ENCODE measurements around the gene IER2.
"Not testable (repeated sequence)": the region's sequence is repeated elsewhere in the genome, so short reads cannot be mapped to it uniquely, and the experiment has no call there.

The IER2 gene

DNA sequence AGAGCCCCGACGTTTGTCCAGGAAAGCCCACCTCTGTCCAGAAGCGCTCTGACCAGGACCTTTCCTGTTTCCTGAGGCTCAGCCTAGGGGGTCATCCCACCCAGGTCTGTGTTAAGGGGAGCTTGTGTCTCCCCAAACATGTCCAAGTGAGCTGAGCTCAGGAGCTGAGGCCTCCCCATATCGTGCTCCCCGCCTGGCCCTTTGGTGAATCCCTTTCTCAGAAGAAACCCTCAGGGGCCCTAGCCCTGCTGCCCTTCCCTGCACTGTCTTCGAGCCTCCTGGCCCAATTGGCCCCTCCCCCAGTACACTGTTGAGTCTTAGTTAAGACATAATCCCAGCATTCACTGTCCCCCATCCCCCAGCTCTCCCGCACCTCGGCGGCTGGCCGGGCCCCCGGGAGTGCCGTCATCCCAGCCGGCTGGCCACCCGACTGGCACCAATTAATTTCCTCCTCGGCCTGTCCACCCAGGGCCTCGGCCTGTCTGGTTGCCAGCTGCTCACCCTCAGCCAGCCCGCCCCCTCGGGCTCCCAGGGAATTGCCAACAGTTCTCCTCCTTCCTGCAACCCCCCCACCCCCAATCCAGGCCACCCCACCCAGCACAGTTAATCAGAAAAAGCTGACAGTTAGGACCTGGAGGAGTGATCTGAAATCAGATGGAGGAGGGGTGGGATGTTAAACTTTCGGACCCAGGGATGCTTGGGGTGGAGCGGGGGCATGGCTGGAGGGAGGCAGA is 13.6 kb downstream of the IER2 start:
- Mint-ChIP-seq H3K36me3 (peaks cover 5% of the 10 kb centered on the region), H3K4me1 (peaks cover 55% of the 10 kb centered on the region), H3K27ac (peak overlapping the region; percentile 91), H3K4me3 (peak overlapping the region; percentile 76), H3K9me3 (no peaks in the 10 kb centered on the region)
- DNase-seq (ENCODE audit: low spot score in 2 of 2) = peak; percentile 39 to 76
- peak; percentile 38 for ATAC-seq

- H3K4me1 Mint-ChIP-seq = peaks cover 61% of the 10 kb centered on the region
- no peak for ATAC-seq
These were observed 14.3 kb downstream of the IER2 start for GRCh38 chr19:13164343-13165161.

DNA sequence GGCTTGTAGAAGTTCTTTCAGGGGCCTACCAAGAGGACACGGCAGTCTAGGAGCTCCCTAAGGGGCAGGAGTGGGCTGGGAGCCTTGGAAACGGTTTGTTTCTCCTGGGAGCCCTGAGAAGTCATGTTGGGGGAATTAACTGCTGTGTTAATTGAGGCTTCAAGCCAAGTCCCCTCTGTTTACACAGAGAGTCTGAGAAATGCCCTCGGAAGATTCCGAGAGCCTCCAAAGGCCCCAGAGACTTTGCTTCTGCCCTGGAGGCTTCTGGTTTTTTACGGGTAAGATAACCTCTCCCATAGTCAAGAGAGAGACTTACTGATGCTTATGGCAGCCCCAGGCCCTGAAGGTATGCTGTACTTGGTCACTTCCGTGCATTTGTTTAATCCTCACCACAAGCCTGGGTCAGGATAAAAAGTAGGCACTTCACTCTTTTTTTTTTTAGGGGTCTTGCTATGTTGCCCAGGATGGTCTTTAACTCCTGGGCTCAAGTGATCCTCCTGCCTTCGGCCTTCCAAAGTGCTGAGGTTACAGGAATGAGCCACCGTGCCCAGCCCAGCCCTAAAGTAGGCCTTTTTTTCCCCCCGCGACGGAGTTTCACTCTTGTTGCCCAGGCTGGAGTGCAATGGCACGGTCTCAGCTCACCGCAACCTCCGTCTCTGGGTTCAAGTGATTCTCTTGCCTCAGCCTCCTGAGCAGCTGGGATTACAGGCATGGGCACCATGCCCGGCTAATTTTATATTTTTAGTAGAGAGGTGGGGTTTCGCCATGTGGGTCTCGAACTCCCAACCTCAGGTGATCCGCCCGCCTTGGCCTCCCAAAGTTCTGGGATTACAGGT is 15.2 kb downstream of the IER2 start:
- DNase-seq (ENCODE audit: low spot score in 2 of 2) = no peak
- peak overlapping the region; percentile 76 for H3K4me3 Mint-ChIP-seq
- H3K27ac Mint-ChIP-seq = peak overlapping the region; percentile 91
- no peaks in the 10 kb centered on the region for H3K9me3 Mint-ChIP-seq
- peaks cover 69% of the 10 kb centered on the region for H3K4me1 Mint-ChIP-seq
- peaks cover 5% of the 10 kb centered on the region for H3K36me3 Mint-ChIP-seq
- no peak for ATAC-seq

More at GRCh38 chr19:13164343-13165161, 14.3 kb downstream of the IER2 start:
- peak overlapping the region; percentile 91 for H3K27ac Mint-ChIP-seq
- H3K4me3 Mint-ChIP-seq = peak overlapping the region; percentile 76
- peak in 1 of 2 donors; percentile 69 for DNase-seq (ENCODE audit: low spot score in 2 of 2)
- H3K36me3 Mint-ChIP-seq = peaks cover 5% of the 10 kb centered on the region
- no peaks in the 10 kb centered on the region for H3K9me3 Mint-ChIP-seq

- peaks cover 75% of the 10 kb centered on the region for H3K4me1 Mint-ChIP-seq
- H3K9me3 Mint-ChIP-seq = not testable (repeated sequence)
These were observed 15.9 kb downstream of the IER2 start for GRCh38 chr19:13166151-13166550.

GRCh38 chr19:13169769-13170168 is 19.6 kb downstream of the IER2 start:
- H3K27ac Mint-ChIP-seq = peak overlapping the region; percentile 86
- peak overlapping the region; percentile 19 for H3K4me3 Mint-ChIP-seq
- ATAC-seq = no peak
- DNase-seq (ENCODE audit: low spot score in 2 of 2) = no peak
- peaks cover 7% of the 10 kb centered on the region for H3K36me3 Mint-ChIP-seq
- H3K9me3 Mint-ChIP-seq = no peaks in the 10 kb centered on the region
- H3K4me1 Mint-ChIP-seq = peaks cover 80% of the 10 kb centered on the region

More at GRCh38 chr19:13166151-13166550, 15.9 kb downstream of the IER2 start:
- peak overlapping the region; percentile 73 for H3K4me3 Mint-ChIP-seq
- not testable (repeated sequence) for ATAC-seq; DNase-seq (ENCODE audit: low spot score in 2 of 2); H3K36me3 Mint-ChIP-seq
- H3K27ac Mint-ChIP-seq = peak overlapping the region; percentile 91

- no peak for ATAC-seq
- H3K4me3 Mint-ChIP-seq = peak overlapping the region; percentile 36
These were observed 20.9 kb downstream of the IER2 start for GRCh38 chr19:13171146-13171545.

DNA sequence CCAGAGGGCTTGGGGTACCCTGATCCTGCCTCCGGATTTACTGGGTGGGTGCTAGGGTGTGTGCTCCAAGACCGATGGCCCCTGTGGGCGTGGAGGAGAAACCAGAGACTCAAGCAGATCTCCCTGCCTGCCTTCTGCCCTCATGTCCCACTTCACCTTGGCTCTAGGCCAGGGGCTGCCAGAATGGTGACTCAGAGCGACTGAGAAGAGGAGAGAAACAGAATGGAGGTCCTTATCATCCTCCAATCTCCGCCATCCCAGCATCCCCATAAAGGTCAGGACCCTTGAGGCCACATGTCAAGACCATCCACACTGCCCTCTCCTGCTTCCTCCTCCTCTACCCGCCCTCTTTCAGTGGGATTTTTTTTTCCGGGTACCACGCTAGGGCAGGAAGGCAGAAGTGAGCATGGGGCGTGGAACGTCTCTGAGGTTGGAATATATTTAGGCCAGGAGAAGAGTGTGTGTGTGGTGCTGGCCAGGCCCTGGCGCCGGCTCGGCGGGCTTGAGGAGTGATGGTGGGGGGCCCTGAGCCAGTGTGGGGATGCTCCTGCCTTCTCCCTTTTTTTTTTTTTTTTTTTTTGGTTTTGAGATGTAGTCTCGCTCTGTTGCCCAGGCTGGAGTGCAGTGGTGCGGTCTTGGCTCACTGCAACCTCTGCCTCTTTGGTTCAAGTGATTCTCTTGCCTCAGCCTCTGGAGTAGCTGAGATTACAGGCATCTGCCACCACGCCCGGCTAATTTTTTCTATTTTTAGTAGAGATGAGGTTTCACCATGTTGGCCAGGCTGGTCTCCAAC is 22.3 kb downstream of the IER2 start:
- H3K36me3 Mint-ChIP-seq = peaks cover 7% of the 10 kb centered on the region
- DNase-seq (ENCODE audit: low spot score in 2 of 2) (peak; percentile 56 to 80), ATAC-seq (peak; percentile 38)
- H3K4me3 Mint-ChIP-seq = peak overlapping the region; percentile 81
- H3K9me3 Mint-ChIP-seq = no peaks in the 10 kb centered on the region
- peak overlapping the region; percentile 98 for H3K27ac Mint-ChIP-seq
- H3K4me1 Mint-ChIP-seq = peaks cover 54% of the 10 kb centered on the region

More at GRCh38 chr19:13171146-13171545, 20.9 kb downstream of the IER2 start:
- peaks cover 7% of the 10 kb centered on the region for H3K36me3 Mint-ChIP-seq
- H3K27ac Mint-ChIP-seq = peak overlapping the region; percentile 98
- peaks cover 67% of the 10 kb centered on the region for H3K4me1 Mint-ChIP-seq
- no peaks in the 10 kb centered on the region for H3K9me3 Mint-ChIP-seq
- DNase-seq (ENCODE audit: low spot score in 2 of 2) = no peak

DNA sequence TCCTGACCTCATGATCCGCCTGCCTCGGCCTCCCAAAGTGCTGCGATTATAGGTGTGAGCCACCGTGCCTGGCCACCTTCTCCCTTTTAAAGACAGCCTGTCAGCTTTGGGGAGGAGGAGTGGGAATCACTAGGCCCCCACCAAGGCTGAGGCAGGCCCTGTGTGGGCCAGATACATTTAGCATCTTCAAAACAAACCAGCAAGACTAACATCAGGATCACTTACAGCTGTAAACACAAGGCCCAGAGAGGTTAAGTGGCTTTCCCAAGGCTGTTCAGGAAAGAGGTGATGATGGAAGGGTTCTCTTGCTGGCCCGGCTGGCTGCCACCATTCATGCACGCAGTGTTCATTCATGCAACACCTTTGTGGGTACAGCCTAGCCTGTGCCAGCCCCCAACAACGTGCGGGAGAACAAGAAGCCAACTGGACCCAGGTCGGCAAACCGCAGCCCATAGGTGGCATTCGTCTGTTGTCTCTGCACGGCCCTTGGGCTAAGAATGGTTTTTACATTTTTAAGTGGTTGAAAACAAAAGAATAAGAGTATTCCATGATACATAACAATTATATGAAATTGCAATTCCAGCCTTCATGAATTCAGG is 23.0 kb downstream of the IER2 start:
- Mint-ChIP-seq H3K4me1 (peaks cover 47% of the 10 kb centered on the region), H3K9me3 (no peaks in the 10 kb centered on the region), H3K4me3 (peak overlapping the region; percentile 81), H3K27ac (peak overlapping the region; percentile 98), H3K36me3 (peaks cover 7% of the 10 kb centered on the region)
- ATAC-seq = no peak
- no peak for DNase-seq (ENCODE audit: low spot score in 2 of 2)

DNA sequence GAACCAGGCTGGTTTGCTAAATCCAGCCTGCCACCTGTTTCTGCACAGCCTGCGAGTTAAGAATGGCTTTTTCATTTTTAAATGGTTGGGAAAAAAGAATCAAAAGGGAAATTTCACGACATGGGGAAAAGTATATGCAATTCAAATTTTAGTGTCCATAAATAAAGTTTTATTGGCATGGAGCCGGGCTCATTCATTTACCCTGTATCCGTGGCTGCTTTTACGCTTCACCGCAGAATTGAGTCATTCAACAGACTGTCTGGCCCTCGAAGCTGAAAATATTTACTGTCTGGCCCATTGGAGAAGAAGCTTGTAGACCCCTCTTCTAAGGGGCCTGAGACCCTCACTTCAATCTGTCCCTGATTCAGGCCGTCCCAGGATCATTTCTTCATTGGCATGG is 26.1 kb downstream of the IER2 start:
- Mint-ChIP-seq H3K27ac (no peak overlapping the region), H3K4me3 (no peak overlapping the region), H3K9me3 (no peaks in the 10 kb centered on the region), H3K4me1 (peaks cover 33% of the 10 kb centered on the region), H3K36me3 (peaks cover 7% of the 10 kb centered on the region)
- no peak for ATAC-seq
- no peak for DNase-seq (ENCODE audit: low spot score in 2 of 2)

GRCh38 chr19:13177584-13177983 is 27.4 kb downstream of the IER2 start:
- H3K9me3 Mint-ChIP-seq; DNase-seq (ENCODE audit: low spot score in 2 of 2); H3K4me3 Mint-ChIP-seq; H3K27ac Mint-ChIP-seq; ATAC-seq; H3K36me3 Mint-ChIP-seq: not testable (repeated sequence)
- peaks cover 29% of the 10 kb centered on the region for H3K4me1 Mint-ChIP-seq

GRCh38 chr19:13178291-13178690 is 28.1 kb downstream of the IER2 start:
- H3K9me3 Mint-ChIP-seq; H3K27ac Mint-ChIP-seq; H3K4me3 Mint-ChIP-seq; H3K36me3 Mint-ChIP-seq; DNase-seq (ENCODE audit: low spot score in 2 of 2); ATAC-seq: not testable (repeated sequence)
- peaks cover 22% of the 10 kb centered on the region for H3K4me1 Mint-ChIP-seq

DNA sequence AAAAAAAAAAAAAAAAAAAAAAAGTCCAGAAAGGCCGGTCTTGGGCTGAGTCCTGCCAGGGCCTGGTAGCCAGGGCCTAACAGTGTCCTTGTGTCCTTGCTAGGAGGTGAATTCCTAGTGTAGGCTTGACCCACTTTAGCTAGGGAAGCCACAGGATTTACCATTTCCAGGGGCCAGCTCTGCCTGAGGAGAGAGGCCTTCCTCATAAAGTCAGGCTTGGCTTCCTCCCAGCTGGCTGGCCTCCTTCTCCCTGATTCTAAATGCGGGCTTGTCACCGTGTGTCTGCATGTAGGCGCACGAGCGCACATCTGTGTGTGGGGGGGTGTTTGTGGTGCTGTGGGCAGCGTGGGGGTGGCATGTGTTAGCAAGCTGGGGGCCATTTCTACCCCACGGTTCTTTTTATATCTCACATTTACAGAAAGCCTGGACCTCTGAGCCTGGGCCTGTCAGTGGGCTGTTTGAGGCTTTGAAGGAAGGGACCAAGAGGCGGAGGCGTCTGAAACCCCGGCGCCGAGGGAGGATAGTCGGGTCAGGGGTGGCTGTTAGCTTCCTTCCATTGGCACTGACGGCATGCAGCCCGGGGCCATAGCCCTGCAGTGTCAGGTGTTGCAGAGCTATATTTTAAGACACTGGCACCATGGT is 31.7 kb downstream of the IER2 start:
- no peaks in the 10 kb centered on the region for H3K9me3 Mint-ChIP-seq
- H3K4me1 Mint-ChIP-seq = peaks cover 29% of the 10 kb centered on the region
- peak; percentile 31 to 71 for DNase-seq (ENCODE audit: low spot score in 2 of 2)
- peak overlapping the region; percentile 85 for H3K27ac Mint-ChIP-seq
- peak overlapping the region; percentile 62 for H3K4me3 Mint-ChIP-seq
- no peaks in the 10 kb centered on the region for H3K36me3 Mint-ChIP-seq
- ATAC-seq = peak; percentile 94

DNA sequence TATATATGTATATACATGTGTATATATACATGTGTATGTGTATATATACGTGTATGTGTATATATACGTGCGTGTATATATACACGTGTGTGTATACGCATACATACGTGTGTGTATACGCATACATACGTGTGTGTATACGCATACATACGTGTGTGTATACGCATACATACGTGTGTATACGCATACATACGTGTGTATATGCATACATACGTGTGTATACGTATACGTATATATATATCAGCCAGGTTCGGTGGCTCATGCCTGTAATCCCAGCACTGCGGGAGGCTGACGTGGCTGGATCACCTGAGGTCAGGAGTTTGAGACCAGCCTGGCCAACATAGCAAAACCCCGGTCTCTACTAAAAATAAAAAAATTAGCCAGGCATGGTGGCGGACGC is 34.7 kb downstream of the IER2 start:
- not testable (repeated sequence) for H3K27ac Mint-ChIP-seq; H3K4me3 Mint-ChIP-seq; ATAC-seq; DNase-seq (ENCODE audit: low spot score in 2 of 2); H3K9me3 Mint-ChIP-seq; H3K36me3 Mint-ChIP-seq
- peaks cover 35% of the 10 kb centered on the region for H3K4me1 Mint-ChIP-seq
